ENCODE results near the gene ASXL1. TPM values are rescaled to one million over a fixed set of nuclear protein-coding genes. Genes with fewer than 3 reads are reported as not detected.
A peak's percentile ranks its signal among the peaks of the same experiment; 100 is the strongest.

ASXL1 gene
- polyA plus RNA-seq, 2 of the 4 experiments (the other 2 are of a cell fraction), result 35.7 to 36.0 TPM

- Histone ChIP-seq H3K4me2 (no peak overlapping the region), H3K4me1 (peaks cover 45% of the 10 kb centered on the region), H3K4me3 (no peak overlapping the region), H3K27ac (no peak overlapping the region), H3K9me3 (no peaks in the 10 kb centered on the region)
- WGBS (ENCODE audit: missing lambda C conversion rate), result 90% methylated on average over 21 of the region's 24 CpGs
- TF ChIP-seq REST (IDR thresholded peaks at IDR 0.05) (no peak), ELK1 (IDR thresholded peaks at IDR 0.05; ENCODE audit: low read depth, low read length) (no peak), CHD4 (IDR thresholded peaks at IDR 0.05; ENCODE audit: borderline replicate concordance) (no peak), TP53 (CRISPR knock-in tag; IDR thresholded peaks at IDR 0.05) (no peak), CHD2 (IDR thresholded peaks at IDR 0.05; ENCODE audit: low read length, partially characterized antibody) (no peak), EHF (CRISPR knock-in tag; IDR thresholded peaks at IDR 0.05) (no peak), MAX (IDR thresholded peaks at IDR 0.05) (no peak), ATOH8 (CRISPR knock-in tag; IDR thresholded peaks at IDR 0.05; ENCODE audit: low read depth) (no peak)
- ChIA-PET CTCF (interaction anchor here (1.2 to 1.6 kb wide), 3 partner anchors 10 to 124 kb away, joined by 3 to 7 read pairs (median 3); no protein-coding TSS in a partner anchor), POLR2A (no interaction called here)
- FAIRE-seq (no peak), ATAC-seq (no peak), DNase-seq (ENCODE audit: low read depth in 1 of 2, low spot score in 1 of 2) (no peak)
These were observed 102.7 kb downstream of the ASXL1 start for GRCh38 chr20:32460683-32461320.

- Histone ChIP-seq H3K9me3 (no peaks in the 10 kb centered on the region), H3K27ac (0 out of 6 replicates have a peak overlapping the region, but pooled peaks of 1 of the 2 experiments have one; percentile 10), H3K4me2 (no peak overlapping the region), H3K4me3 (no peak overlapping the region), H3K4me1 (peaks cover 51% of the 10 kb centered on the region)
- POLR2A ChIA-PET, result no interaction called here
- no peak for ATAC-seq
- CTCF ChIA-PET, result interaction anchor here (1.2 kb wide), 1 partner anchor 125 kb away, joined by 3 read pairs; no protein-coding TSS in a partner anchor
- WGBS (ENCODE audit: missing lambda C conversion rate), result 93% methylated on average over 15 of the region's 17 CpGs
- no peak for FAIRE-seq
- DNase-seq (ENCODE audit: low read depth in 1 of 2, low spot score in 1 of 2), result no peak
- TF ChIP-seq ATOH8 (CRISPR knock-in tag; IDR thresholded peaks at IDR 0.05; ENCODE audit: low read depth), result no peak
- no peak for TF ChIP-seq KDM5A (IDR thresholded peaks at IDR 0.05)
- TF ChIP-seq ELK1 (IDR thresholded peaks at IDR 0.05; ENCODE audit: low read depth, low read length), result no peak
- TF ChIP-seq KDM1A (IDR thresholded peaks at IDR 0.05; ENCODE audit: low read depth), result no peak
- TF ChIP-seq CEBPB (IDR thresholded peaks at IDR 0.05), result no peak
- no peak for TF ChIP-seq GATA3 (IDR thresholded peaks at IDR 0.05; ENCODE audit: borderline replicate concordance)
- TF ChIP-seq RFX5 (IDR thresholded peaks at IDR 0.05), result no peak
- TF ChIP-seq FOSL2 (IDR thresholded peaks at IDR 0.05), result no peak
- no peak for TF ChIP-seq FOSL2 (CRISPR knock-in tag; IDR thresholded peaks at IDR 0.05)
- TF ChIP-seq RAD21 (conservative IDR thresholded peaks at IDR 0.05 in 1 of 2, IDR thresholded peaks at IDR 0.05 in 1 of 2), result no peak
- no peak for TF ChIP-seq JUN (IDR thresholded peaks at IDR 0.05)
- no peak for TF ChIP-seq TP53 (CRISPR knock-in tag; IDR thresholded peaks at IDR 0.05)
- TF ChIP-seq FOSB (CRISPR knock-in tag; IDR thresholded peaks at IDR 0.05), result no peak
- TF ChIP-seq ZNF302 (CRISPR knock-in tag; IDR thresholded peaks at IDR 0.05), result no peak
- TF ChIP-seq HES2 (IDR thresholded peaks at IDR 0.05), result no peak
These were observed 103.9 kb downstream of the ASXL1 start for GRCh38 chr20:32461836-32462600.
